RCC 7860 (cell line): ENCODE measurements around the gene SCNN1B.

Experiments used
- DNase-seq: peaks from one replicate; pipeline ENCODE4 v3.0.0-alpha.2; 2015; ENCODE audit warnings: low spot score
- FAIRE-seq: peaks from 2 replicates; lab custom pipeline; 2012; peaks lifted over from hg19 to GRCh38; lab: Jason Lieb, UNC

Gene SCNN1B

GRCh38 chr16:23319861-23320615 is 17.9 kb downstream of the SCNN1B start:
- FAIRE-seq, result no peak
- no peak for DNase-seq

- FAIRE-seq (no peak), DNase-seq (no peak)
These were observed 18.6 kb downstream of the SCNN1B start for GRCh38 chr16:23320693-23321092.

GRCh38 chr16:23321206-23321875 is 19.2 kb downstream of the SCNN1B start:
- DNase-seq (no peak), FAIRE-seq (no peak)

GRCh38 chr16:23323224-23324030 is 21.3 kb downstream of the SCNN1B start:
- no peak for DNase-seq
- no peak for FAIRE-seq

- FAIRE-seq (no peak), DNase-seq (no peak)
These were observed 22.6 kb downstream of the SCNN1B start for GRCh38 chr16:23324727-23325126.

GRCh38 chr16:23327836-23328235 is 25.7 kb downstream of the SCNN1B start:
- DNase-seq (no peak), FAIRE-seq (no peak)

GRCh38 chr16:23330161-23330560 is 28.1 kb downstream of the SCNN1B start:
- FAIRE-seq, result no peak
- DNase-seq, result no peak

GRCh38 chr16:23330583-23331249 is 28.6 kb downstream of the SCNN1B start:
- DNase-seq (no peak), FAIRE-seq (no peak)

- FAIRE-seq, result no peak
- no peak for DNase-seq
These were observed 31.0 kb downstream of the SCNN1B start for GRCh38 chr16:23333034-23333579.

GRCh38 chr16:23333831-23334456 is 31.8 kb downstream of the SCNN1B start:
- no peak for DNase-seq
- no peak for FAIRE-seq

- DNase-seq (no peak), FAIRE-seq (no peak)
These were observed 32.4 kb downstream of the SCNN1B start for GRCh38 chr16:23334457-23334853.

- DNase-seq, result no peak
- FAIRE-seq, result no peak
These were observed 32.8 kb downstream of the SCNN1B start for GRCh38 chr16:23334950-23335349.

GRCh38 chr16:23337836-23338550 is 35.9 kb downstream of the SCNN1B start:
- FAIRE-seq, result no peak
- no peak for DNase-seq

- DNase-seq (no peak), FAIRE-seq (no peak)
These were observed 37.7 kb downstream of the SCNN1B start for GRCh38 chr16:23339787-23340186.

GRCh38 chr16:23342083-23342640 is 40.1 kb downstream of the SCNN1B start:
- no peak for FAIRE-seq
- no peak for DNase-seq

- FAIRE-seq, result no peak
- DNase-seq, result no peak
These were observed 41.8 kb downstream of the SCNN1B start for GRCh38 chr16:23343643-23344612.

- DNase-seq, result no peak
- FAIRE-seq, result no peak
These were observed 43.1 kb downstream of the SCNN1B start for GRCh38 chr16:23345237-23345636.
